HepG2 (cell line): ENCODE data around the gene CYLD. TPM values are rescaled to one million over a fixed set of nuclear protein-coding genes. Genes with fewer than 3 reads are reported as not detected.

Experiments
- AKAP8 ChIP-seq: sonication (generic); formaldehyde crosslinking; IDR thresholded peaks from 2 replicates; pipeline ENCODE4 v1.5.1; 2020; ENCODE audit warnings: mild to moderate bottlenecking, missing genetic modification reagents
- ATAD3A ChIP-seq: sonication (generic); formaldehyde crosslinking; IDR thresholded peaks from 2 replicates; pipeline ENCODE4 v1.4.0; 2020; ENCODE audit warnings: missing genetic modification reagents
- BCL6 ChIP-seq: IDR thresholded peaks from 2 replicates; pipeline ENCODE4 v1.6.1; 2016; ENCODE audit warnings: missing genetic modification reagents, missing compliant biosample characterization
- CHD2 ChIP-seq: IDR thresholded peaks from 2 replicates; pipeline ENCODE4 v1.6.1; 2011; ENCODE audit warnings: low read depth, low read length, improper control_type of control experiment
- DRAP1 ChIP-seq: IDR thresholded peaks from 2 replicates; pipeline ENCODE4 v1.6.1; 2016; ENCODE audit warnings: missing genetic modification reagents, missing compliant biosample characterization
- FOSL2 ChIP-seq: sonication (generic); formaldehyde crosslinking; IDR thresholded peaks from 2 replicates; pipeline ENCODE4 v1.4.0; 2020; ENCODE audit warnings: missing genetic modification reagents
- FOXC1 ChIP-seq: sonication (generic); formaldehyde crosslinking; IDR thresholded peaks from 2 replicates; pipeline ENCODE4 v1.8.0; 2022; ENCODE audit warnings: mild to moderate bottlenecking, missing genetic modification reagents, borderline replicate concordance
- HES4 ChIP-seq: sonication (generic); formaldehyde crosslinking; IDR thresholded peaks from 2 replicates; pipeline ENCODE4 v1.9.0; 2021; ENCODE audit warnings: mild to moderate bottlenecking, missing genetic modification reagents, borderline replicate concordance
- HOXA5 ChIP-seq: sonication (generic); formaldehyde crosslinking; IDR thresholded peaks from 2 replicates; pipeline ENCODE4 v1.4.0; 2020; ENCODE audit warnings: missing genetic modification reagents
- KAT7 ChIP-seq: IDR thresholded peaks from 2 replicates; pipeline ENCODE4 v1.6.1; 2018; ENCODE audit warnings: borderline replicate concordance, missing compliant biosample characterization
- KDM2A ChIP-seq: sonication (generic); formaldehyde crosslinking; IDR thresholded peaks from 2 replicates; pipeline ENCODE4 v1.4.0; 2020; ENCODE audit warnings: low read depth, missing genetic modification reagents, borderline replicate concordance
- MBNL3 ChIP-seq: fragments of 250-450 bp; sonication (Bioruptor Pico); conservative IDR thresholded peaks from 2 replicates; pipeline ENCODE4 v1.8.0; 2022; ENCODE audit warnings: mild to moderate bottlenecking, inconsistent platforms
- MTF2 ChIP-seq: sonication (generic); formaldehyde crosslinking; IDR thresholded peaks from 2 replicates; pipeline ENCODE4 v1.5.0; 2020; ENCODE audit warnings: missing genetic modification reagents, borderline replicate concordance
- NBN ChIP-seq: fragments of 450-650 bp; conservative IDR thresholded peaks from 2 replicates; pipeline ENCODE4 v1.6.1; 2017
- RFX5 ChIP-seq: IDR thresholded peaks from 2 replicates; pipeline ENCODE4 v1.6.1; 2011; ENCODE audit warnings: low read depth, low read length, improper control_type of control experiment
- SP4 ChIP-seq: sonication (generic); formaldehyde crosslinking; IDR thresholded peaks from 2 replicates; pipeline ENCODE4 v1.8.1; 2023; ENCODE audit warnings: mild to moderate bottlenecking, missing genetic modification reagents
- TEAD2 ChIP-seq: sonication (generic); formaldehyde crosslinking; IDR thresholded peaks from 2 replicates; pipeline ENCODE4 v1.9.0; 2021; ENCODE audit warnings: missing genetic modification reagents
- ZNF18 ChIP-seq: sonication (generic); formaldehyde crosslinking; IDR thresholded peaks from 2 replicates; pipeline ENCODE4 v1.8.0; 2022; ENCODE audit warnings: mild to moderate bottlenecking, missing genetic modification reagents; ENCODE audit not compliant: insufficient replicate concordance
- ZNF280B ChIP-seq: sonication (generic); formaldehyde crosslinking; IDR thresholded peaks from 2 replicates; pipeline ENCODE4 v1.5.0; 2020; ENCODE audit warnings: missing genetic modification reagents, mild to moderate bottlenecking, borderline replicate concordance
- ZNF556 ChIP-seq: sonication (generic); formaldehyde crosslinking; IDR thresholded peaks from 2 replicates; pipeline ENCODE4 v1.4.0; 2020; ENCODE audit warnings: mild to moderate bottlenecking, missing genetic modification reagents, borderline replicate concordance
- ZNF720 ChIP-seq: sonication (generic); formaldehyde crosslinking; IDR thresholded peaks from 2 replicates; pipeline ENCODE4 v1.4.0; 2020; ENCODE audit warnings: missing genetic modification reagents
- ZNF770 ChIP-seq: sonication (generic); formaldehyde crosslinking; IDR thresholded peaks from 2 replicates; pipeline ENCODE4 v1.5.0; 2020; ENCODE audit warnings: mild to moderate bottlenecking, missing genetic modification reagents
- ZNF790 ChIP-seq: sonication (generic); formaldehyde crosslinking; IDR thresholded peaks from 2 replicates; pipeline ENCODE4 v1.8.0; 2022; ENCODE audit warnings: missing genetic modification reagents, mild to moderate bottlenecking, borderline replicate concordance
- polyA plus RNA-seq, 8 experiments: library from polyadenylated mRNA; depleted of rRNA in 3 of 8; stranded (reverse) in 7 of 8; unstranded in 1 of 8; fragments of >200 nt; fragmentation: Illumina TruSeq in 4 of 8; extraction: Trizol in 4 of 8; gene quantifications; 2 replicates each; pipeline versions ENCODE4 v1.2.1 to v1.2.3, GENCODE V29; 2011 to 2016; ENCODE audit warnings: low read depth in 4 of 8, missing spikeins in 1 of 8, mixed read lengths in 1 of 8; ENCODE audit not compliant: insufficient read depth in 1 of 8
- total RNA-seq, 5 experiments: library from RNA; depleted of rRNA; stranded (reverse); fragments of >200 nt; fragmentation: Illumina TruSeq; extraction: Trizol; gene quantifications; 2 replicates each; pipeline ENCODE4 v1.2.3, GENCODE V29; 2016; ENCODE audit warnings: low read depth in 1 of 5

Gene CYLD
- total and polyA plus RNA-seq, 2 of the 13 experiments (the other 11 are each of a cell fraction or from before 2014, with no cell fraction given) = 6.1 to 11.4 TPM

GRCh38 chr16:50719401-50720337 lies 22.2 kb upstream of the CYLD start (continued):
- no peak for TF ChIP-seq KAT7 (CRISPR knock-in tag)
- no peak for TF ChIP-seq RFX5
- TF ChIP-seq NBN = no peak
- no peak for TF ChIP-seq ZNF790 (CRISPR knock-in tag)
- no peak for TF ChIP-seq MBNL3
- TF ChIP-seq CHD2 = 0 out of 2 replicates have a peak, but pooled peaks have one; percentile 5
- TF ChIP-seq ZNF720 (CRISPR knock-in tag) = no peak
- TF ChIP-seq MTF2 (CRISPR knock-in tag) = no peak
- TF ChIP-seq ZNF770 (CRISPR knock-in tag) = no peak
- no peak for TF ChIP-seq AKAP8
- TF ChIP-seq HES4 (CRISPR knock-in tag) = no peak
- TF ChIP-seq ZNF18 (CRISPR knock-in tag) = no peak
- TF ChIP-seq ZNF556 = no peak
- TF ChIP-seq FOSL2 = peak; percentile 29; the same call in 1 of the 2 replicates
- no peak for TF ChIP-seq TEAD2 (CRISPR knock-in tag)
- TF ChIP-seq DRAP1 = 0 out of 2 replicates have a peak, but pooled peaks have one; percentile 29
- TF ChIP-seq ATAD3A (CRISPR knock-in tag) = no peak
- TF ChIP-seq FOXC1 = no peak; the same call in 1 of the 2 replicates
- TF ChIP-seq BCL6 (CRISPR knock-in tag) = no peak
- no peak for TF ChIP-seq ZNF280B
- TF ChIP-seq SP4 (CRISPR knock-in tag) = 0 out of 2 replicates have a peak, but pooled peaks have one; percentile 38
- 0 out of 2 replicates have a peak, but pooled peaks have one; percentile 21 for TF ChIP-seq HOXA5 (CRISPR knock-in tag)
- TF ChIP-seq KDM2A (CRISPR knock-in tag) = peak; percentile 20; the same call in 1 of the 2 replicates
